ENCODE data around the gene LCN6. TPM values are rescaled to one million over a fixed set of nuclear protein-coding genes. Genes with fewer than 3 reads are reported as not detected.
"Not testable (repeated sequence)": the region's sequence is repeated elsewhere in the genome, so short reads cannot be mapped to it uniquely, and the experiment has no call there.

LCN6 gene
- total RNA-seq, 1 donor from 2014 or later: 17.9 TPM

DNA sequence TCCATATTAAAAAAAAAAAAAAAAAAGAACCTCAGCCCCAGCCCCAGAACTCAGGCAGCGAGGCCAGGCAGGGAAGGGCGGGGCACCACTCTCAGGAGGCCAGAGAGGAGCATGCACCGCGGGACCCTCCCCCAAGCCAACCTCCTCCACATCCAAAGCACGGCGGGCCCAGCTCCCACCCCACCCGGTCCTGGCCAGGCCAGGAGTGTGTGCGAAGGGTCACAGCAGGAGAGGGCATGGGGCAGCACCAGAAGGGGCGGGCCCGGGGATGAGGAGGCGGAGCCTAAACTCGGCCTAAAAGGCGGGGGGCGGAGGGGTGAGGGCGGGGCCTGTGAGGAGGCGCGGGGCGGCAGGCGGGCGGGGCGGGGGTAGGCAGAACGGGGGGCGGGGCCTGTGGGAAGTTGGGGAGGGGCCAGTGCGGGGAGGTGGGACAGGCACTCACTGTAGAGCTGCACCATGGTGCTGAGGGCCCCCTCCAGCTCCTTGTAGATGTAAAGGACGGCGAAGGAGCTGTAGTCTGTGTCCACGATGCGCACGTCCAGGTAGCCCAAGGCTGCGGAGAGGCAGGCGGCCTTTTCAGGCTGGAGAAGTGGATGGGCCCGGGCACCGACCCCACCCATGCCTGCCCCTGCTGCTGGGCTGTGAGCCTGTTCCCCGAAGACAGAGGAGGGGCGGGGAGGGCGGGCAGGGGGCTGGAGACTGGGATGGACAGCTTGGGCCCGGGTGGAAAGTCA lies 14.8 kb upstream of the LCN6 start:
- H3K9me3 ChIP-seq: no peaks in the 10 kb centered on the region
- H3K4me3 ChIP-seq: no peak overlapping the region
- H3K27ac ChIP-seq: no peak overlapping the region
- H3K27me3 ChIP-seq: no peaks in the 10 kb centered on the region
- TF ChIP-seq, protein P1, sequence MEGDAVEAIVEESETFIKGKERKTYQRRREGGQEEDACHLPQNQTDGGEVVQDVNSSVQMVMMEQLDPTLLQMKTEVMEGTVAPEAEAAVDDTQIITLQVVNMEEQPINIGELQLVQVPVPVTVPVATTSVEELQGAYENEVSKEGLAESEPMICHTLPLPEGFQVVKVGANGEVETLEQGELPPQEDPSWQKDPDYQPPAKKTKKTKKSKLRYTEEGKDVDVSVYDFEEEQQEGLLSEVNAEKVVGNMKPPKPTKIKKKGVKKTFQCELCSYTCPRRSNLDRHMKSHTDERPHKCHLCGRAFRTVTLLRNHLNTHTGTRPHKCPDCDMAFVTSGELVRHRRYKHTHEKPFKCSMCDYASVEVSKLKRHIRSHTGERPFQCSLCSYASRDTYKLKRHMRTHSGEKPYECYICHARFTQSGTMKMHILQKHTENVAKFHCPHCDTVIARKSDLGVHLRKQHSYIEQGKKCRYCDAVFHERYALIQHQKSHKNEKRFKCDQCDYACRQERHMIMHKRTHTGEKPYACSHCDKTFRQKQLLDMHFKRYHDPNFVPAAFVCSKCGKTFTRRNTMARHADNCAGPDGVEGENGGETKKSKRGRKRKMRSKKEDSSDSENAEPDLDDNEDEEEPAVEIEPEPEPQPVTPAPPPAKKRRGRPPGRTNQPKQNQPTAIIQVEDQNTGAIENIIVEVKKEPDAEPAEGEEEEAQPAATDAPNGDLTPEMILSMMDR (IDR thresholded peaks at IDR 0.05): no peak
- TF ChIP-seq POLR2AphosphoS5 (IDR thresholded peaks at IDR 0.05; ENCODE audit: insufficient read depth in 1 of 2, low read depth in 1 of 2) (no peak), POLR2A (IDR thresholded peaks at IDR 0.05) (no peak)
- DNase-seq (ENCODE audit: extremely low spot score in 2 of 2): no peak
- H3K4me1 ChIP-seq: peaks cover 5% of the 10 kb centered on the region
- no peaks in the 10 kb centered on the region for H3K36me3 ChIP-seq
- intact Hi-C loops (cut with DNase I): no loop called here

GRCh38 chr9:136762221-136762691 lies 13.9 kb upstream of the LCN6 start:
- Histone ChIP-seq H3K4me3 (no peak overlapping the region), H3K9me3 (no peaks in the 10 kb centered on the region), H3K27ac (no peak overlapping the region), H3K36me3 (no peaks in the 10 kb centered on the region), H3K4me1 (peaks cover 5% of the 10 kb centered on the region), H3K27me3 (no peaks in the 10 kb centered on the region)
- no peak for DNase-seq (ENCODE audit: extremely low spot score in 2 of 2)
- TF ChIP-seq, protein P1 (IDR thresholded peaks at IDR 0.05): no peak
- TF ChIP-seq POLR2AphosphoS5 (IDR thresholded peaks at IDR 0.05; ENCODE audit: insufficient read depth in 1 of 2, low read depth in 1 of 2) (no peak), POLR2A (IDR thresholded peaks at IDR 0.05) (no peak)
- intact Hi-C loops (cut with DNase I): no loop called here

DNA sequence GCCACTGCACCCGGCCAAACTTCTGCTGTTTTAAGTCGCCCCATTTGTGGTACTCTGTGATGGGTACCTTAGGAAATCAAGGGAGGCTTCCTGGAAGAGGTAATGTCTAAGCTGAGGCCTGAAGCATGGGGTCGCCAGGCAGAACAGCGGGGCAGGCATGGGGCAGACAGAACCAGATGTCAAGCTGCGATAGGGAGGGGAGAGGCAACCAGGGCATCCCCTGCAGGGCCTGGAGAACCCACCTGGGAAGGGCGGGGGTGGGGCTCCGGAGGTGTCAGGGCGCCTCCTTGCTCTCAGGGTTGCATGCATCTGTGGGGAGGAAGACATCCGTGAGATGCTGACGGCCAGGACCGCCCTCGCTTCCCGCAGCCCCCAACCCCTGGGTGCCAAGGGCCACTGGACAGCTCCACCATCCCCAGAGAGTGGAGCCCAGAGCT lies 13.2 kb upstream of the LCN6 start:
- TF ChIP-seq POLR2AphosphoS5 (IDR thresholded peaks at IDR 0.05; ENCODE audit: insufficient read depth in 1 of 2, low read depth in 1 of 2) (no peak), POLR2A (IDR thresholded peaks at IDR 0.05) (no peak)
- TF ChIP-seq, protein P1 (IDR thresholded peaks at IDR 0.05): no peak
- Histone ChIP-seq H3K9me3 (no peaks in the 10 kb centered on the region), H3K4me1 (peaks cover 5% of the 10 kb centered on the region), H3K36me3 (no peaks in the 10 kb centered on the region), H3K27ac (no peak overlapping the region), H3K27me3 (no peaks in the 10 kb centered on the region), H3K4me3 (no peak overlapping the region)
- no peak for DNase-seq (ENCODE audit: extremely low spot score in 2 of 2)
- intact Hi-C loops (cut with DNase I): no loop called here

DNA sequence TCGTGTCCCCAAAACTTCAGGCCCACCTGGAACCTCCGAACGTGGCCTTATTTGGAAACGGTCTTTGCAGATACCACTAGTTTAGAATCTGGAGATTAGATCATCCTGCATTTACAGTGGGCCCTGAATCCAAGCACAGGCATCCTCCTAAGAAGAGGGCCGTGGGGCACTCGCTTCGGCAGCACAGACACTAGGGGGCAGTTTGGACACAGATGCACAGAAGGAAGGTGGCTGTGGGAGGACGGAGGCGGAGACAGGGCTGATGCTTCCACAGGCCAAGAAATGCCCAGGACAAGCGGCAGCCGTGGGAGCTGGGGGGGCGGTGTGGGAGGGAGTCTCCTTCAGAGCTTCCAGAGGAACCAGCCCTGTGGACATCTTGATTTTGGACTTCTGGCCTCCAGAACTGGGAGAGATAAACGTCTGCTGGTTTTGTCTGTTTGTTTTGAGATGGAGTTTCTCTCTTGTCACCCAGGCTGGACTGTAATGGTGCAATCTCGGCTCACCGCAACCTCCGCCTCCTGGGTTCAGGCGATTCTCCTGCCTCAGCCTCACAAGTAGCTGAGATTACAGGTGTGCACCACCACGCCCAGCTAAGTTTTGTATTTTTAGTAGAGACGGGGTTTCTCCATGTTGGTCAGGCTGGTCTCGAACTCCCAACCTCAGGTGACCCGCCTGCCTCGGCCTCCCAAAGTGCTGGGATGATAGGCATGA lies 12.7 kb upstream of the LCN6 start:
- intact Hi-C loops (cut with DNase I); H3K27ac ChIP-seq; DNase-seq (ENCODE audit: extremely low spot score in 2 of 2); H3K27me3 ChIP-seq; H3K9me3 ChIP-seq; H3K4me1 ChIP-seq; H3K4me3 ChIP-seq; H3K36me3 ChIP-seq: not testable (repeated sequence)

GRCh38 chr9:136760424-136760823 lies 12.1 kb upstream of the LCN6 start:
- H3K4me3 ChIP-seq: no peak overlapping the region
- DNase-seq (ENCODE audit: extremely low spot score in 2 of 2): no peak
- no peak for TF ChIP-seq POLR2A (IDR thresholded peaks at IDR 0.05)
- TF ChIP-seq, protein P1 (IDR thresholded peaks at IDR 0.05): no peak
- no peak for TF ChIP-seq POLR2AphosphoS5 (IDR thresholded peaks at IDR 0.05; ENCODE audit: insufficient read depth in 1 of 2, low read depth in 1 of 2)
- no peak overlapping the region for H3K27ac ChIP-seq
- H3K9me3 ChIP-seq: peaks cover 6% of the 10 kb centered on the region
- no peaks in the 10 kb centered on the region for H3K36me3 ChIP-seq
- intact Hi-C loops (cut with DNase I): no loop called here
- peaks cover 5% of the 10 kb centered on the region for H3K4me1 ChIP-seq
- H3K27me3 ChIP-seq: no peaks in the 10 kb centered on the region
